ENCODE data around the gene ANKRD66.

DNA sequence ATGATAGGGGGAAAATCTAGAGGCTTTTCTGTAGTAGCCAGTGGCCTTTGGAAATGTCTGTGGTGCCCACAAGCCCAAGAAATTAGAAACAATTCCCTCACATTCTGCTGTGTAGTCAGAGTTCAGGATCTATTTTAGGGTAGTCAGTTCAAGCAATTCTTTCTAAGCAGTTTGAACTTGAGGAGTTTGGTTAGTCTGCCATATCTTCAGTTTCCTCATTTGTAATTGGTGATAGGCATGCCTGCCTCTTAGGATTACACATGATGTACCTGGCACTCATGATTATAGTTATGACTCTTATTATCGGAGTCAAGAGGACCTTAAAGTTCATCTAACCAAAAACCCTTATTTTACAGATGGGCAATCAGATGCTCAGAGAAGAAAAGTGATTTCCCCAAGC is 25.3 kb downstream of the ANKRD66 start:
- no peak for TF ChIP-seq CTCF (IDR thresholded peaks at IDR 0.05; ENCODE audit: low read depth, low read length, missing input control)
- TF ChIP-seq SP1 (IDR thresholded peaks at IDR 0.05), result no peak
- TF ChIP-seq RXRA (IDR thresholded peaks at IDR 0.05), result no peak
- TF ChIP-seq NR2F2 (IDR thresholded peaks at IDR 0.05), result no peak
- TF ChIP-seq, protein P1, sequence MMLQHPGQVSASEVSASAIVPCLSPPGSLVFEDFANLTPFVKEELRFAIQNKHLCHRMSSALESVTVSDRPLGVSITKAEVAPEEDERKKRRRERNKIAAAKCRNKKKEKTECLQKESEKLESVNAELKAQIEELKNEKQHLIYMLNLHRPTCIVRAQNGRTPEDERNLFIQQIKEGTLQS (IDR thresholded peaks at IDR 0.05), result no peak
- TF ChIP-seq RAD21 (IDR thresholded peaks at IDR 0.05), result no peak
- TF ChIP-seq HNF4A (conservative IDR thresholded peaks at IDR 0.05), result no peak
- TF ChIP-seq ZBTB33 (IDR thresholded peaks at IDR 0.05), result no peak
- no peak for TF ChIP-seq FOXA1 (IDR thresholded peaks at IDR 0.05)
- no peak for TF ChIP-seq EGR1 (IDR thresholded peaks at IDR 0.05; ENCODE audit: low read depth in 2 of 2)
- TF ChIP-seq GABPA (IDR thresholded peaks at IDR 0.05 in 1 of 2, conservative IDR thresholded peaks at IDR 0.05 in 1 of 2), result no peak
